Activated CD8-positive, alpha-beta memory T cell treated with anti-CD3 and anti-CD28 coated beads for 24 hours (primary cell): ENCODE results near the gene ARFRP1.

Experiments
- DNase-seq: peaks from one replicate; pipeline ENCODE4 v3.0.0-alpha.2; 2020

ARFRP1 gene, protein sequence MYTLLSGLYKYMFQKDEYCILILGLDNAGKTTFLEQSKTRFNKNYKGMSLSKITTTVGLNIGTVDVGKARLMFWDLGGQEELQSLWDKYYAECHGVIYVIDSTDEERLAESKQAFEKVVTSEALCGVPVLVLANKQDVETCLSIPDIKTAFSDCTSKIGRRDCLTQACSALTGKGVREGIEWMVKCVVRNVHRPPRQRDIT

GRCh38 chr20:63707558-63708300, at the start of gene ARFRP1, which contains the start of gene ZGPAT:
ARFRP1 (minus strand) TSS chr20:63707976; CDS start chr20:63707091, 885 bp downstream.
ZGPAT (plus strand) TSS chr20:63708039; CDS start chr20:63708581, 542 bp downstream.
- DNase-seq: peak; percentile 94

- no peak for DNase-seq
Observed at GRCh38 chr20:63756648-63756991, 48.8 kb upstream of the ARFRP1 start.

DNA sequence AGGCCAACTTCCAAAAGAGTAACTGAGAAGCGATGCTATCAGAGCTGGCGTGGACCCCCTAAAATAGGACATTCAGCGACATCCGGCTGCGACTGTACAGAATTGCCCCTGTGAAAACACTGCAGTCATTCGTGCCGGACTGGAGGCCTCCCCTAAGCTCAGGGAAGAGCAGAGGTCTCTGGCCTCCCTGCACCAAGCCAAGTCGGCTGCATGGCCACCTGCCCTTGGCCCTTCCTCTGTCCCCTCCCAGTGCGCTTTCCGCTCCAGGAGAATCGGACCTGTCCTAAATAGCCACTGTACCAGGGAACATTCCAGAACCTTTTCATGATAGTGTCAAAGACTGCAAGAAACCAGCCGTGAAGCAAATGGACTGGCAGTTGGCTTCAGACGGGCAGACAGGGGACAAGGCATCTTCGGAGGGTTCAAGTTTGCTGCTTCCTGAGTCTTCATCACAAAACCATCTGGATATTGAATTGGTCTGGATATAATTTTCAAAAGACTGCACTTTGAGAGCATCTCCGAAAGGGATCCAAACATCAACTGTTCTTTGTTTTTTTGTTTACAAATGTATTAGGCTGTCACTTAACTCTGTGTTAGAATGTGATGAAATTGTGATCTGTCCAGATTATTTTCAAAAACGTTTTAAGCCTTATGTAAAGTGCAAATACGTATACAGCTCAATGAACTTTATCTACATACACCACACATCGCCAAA, 48.3 kb upstream of the ARFRP1 start:
- no peak for DNase-seq

DNA sequence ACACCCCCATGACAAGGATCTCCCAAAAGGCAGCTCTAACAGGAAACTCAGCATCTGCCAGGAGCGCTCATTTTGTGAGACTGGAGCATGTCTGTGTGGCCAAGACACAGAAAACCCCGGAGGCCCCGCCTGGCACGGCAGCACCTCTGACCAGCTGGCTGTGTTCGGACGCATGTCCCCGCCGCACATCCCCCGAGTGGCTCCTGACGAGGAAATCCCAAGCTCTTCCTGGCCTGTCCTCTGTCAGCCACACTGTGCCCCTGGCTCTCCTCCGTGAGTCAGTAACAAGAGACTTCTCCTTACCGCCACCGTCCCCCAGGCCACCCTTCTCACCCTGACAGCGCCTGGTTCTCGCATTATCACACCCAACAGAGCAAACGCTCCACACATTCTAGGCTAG, 46.2 kb upstream of the ARFRP1 start:
- no peak for DNase-seq

DNA sequence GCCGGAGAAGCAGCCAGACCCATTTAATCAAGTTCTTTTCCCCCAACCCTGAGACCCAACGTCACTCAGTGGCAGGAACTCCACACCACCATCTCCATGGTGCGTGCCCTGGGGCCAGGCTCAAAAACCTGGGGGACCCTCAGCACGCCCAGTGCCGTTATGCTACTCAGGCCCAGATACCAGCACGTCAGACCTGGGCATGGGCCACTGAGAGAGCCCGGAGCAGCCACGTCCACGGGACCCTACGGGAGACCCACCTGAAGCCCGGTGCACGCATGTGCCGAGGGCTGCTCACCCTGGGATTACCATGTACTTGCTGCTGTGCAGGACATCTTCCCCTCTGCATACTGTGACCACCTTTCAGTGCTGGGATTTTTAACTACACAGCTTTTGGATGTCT, 45.6 kb upstream of the ARFRP1 start:
- DNase-seq: no peak

DNA sequence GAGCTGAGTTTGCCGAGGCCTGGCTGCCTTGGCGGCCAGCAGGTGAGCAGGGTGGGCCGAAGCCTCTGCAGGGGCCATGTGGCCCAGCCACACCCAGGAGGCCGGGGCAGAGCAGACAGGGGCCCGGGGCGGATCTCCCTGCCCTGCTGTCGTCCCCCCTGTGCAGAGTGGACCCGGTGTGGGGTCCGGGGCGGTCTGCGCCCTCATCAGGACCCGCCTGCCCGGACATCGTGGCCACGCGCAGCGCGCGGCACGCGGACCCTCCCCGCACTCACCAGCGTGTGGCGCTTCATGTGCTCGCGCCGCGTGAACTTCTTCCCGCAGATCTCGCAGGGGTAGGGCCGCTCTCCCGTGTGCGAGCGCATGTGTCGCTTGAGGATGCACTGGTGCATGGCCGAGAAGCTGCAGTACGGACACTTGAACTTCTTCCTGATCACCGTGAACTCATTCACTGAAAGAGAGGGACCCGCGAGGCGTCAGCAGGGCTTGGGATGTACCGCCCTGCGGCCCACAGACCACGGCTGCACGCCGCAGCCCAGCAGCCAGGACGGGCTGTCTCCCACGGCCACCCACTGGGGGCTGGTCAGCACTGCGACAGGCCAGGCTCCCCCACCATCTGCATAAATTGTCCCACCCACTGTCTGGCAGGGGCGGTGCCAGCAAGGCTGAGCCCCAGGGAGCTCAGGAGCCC, 44.8 kb upstream of the ARFRP1 start:
- DNase-seq: no peak

GRCh38 chr20:63751471-63752271, 43.9 kb upstream of the ARFRP1 start:
- no peak for DNase-seq

GRCh38 chr20:63750807-63751470, 43.2 kb upstream of the ARFRP1 start:
- DNase-seq: peak; percentile 84

DNA sequence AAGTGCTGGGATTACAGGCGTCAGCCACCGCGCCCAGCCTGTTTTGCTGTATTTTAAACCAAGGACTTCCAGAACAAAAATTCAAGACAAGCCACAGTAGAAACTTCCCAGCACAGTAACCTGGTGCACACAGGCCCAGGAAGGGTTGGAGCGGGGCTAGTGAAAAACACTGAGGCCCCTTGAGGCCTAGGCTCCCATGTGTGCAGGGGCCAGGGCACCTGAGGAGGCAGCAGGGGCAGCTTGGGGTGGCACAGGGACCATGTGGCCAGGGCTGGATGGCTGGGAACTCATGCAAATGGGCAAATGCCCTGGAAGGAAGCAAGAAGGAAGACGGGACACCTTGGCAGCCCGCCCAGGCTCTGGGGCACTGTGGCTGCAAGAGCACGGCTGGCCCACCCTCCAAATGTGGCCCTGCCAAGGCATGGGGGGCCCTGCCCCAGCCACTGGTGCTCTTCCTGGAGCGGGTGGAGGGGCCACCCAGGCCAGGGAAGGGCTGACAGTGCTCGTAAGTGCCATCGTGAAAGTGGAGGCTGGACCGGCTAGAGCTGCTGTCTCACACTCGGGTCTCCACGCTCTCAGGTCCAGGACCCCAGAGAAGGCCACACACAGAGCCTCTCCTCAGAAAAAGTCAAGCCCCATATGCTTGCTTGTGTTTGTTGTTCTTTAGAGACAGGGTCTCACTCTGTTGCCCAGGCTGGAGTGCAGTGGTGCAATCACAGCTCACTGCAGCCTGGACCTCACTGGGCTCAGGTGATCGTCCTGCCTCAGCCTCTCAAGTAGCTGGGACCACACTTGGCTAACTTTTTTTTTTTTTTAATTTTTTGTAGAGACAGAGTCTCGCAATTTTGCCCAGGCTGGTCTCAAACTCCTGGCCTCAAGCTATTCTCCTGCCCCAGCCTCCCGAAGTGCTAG, 42.1 kb upstream of the ARFRP1 start:
- DNase-seq: no peak

GRCh38 chr20:63748934-63749270, 41.1 kb upstream of the ARFRP1 start:
- no peak for DNase-seq

DNA sequence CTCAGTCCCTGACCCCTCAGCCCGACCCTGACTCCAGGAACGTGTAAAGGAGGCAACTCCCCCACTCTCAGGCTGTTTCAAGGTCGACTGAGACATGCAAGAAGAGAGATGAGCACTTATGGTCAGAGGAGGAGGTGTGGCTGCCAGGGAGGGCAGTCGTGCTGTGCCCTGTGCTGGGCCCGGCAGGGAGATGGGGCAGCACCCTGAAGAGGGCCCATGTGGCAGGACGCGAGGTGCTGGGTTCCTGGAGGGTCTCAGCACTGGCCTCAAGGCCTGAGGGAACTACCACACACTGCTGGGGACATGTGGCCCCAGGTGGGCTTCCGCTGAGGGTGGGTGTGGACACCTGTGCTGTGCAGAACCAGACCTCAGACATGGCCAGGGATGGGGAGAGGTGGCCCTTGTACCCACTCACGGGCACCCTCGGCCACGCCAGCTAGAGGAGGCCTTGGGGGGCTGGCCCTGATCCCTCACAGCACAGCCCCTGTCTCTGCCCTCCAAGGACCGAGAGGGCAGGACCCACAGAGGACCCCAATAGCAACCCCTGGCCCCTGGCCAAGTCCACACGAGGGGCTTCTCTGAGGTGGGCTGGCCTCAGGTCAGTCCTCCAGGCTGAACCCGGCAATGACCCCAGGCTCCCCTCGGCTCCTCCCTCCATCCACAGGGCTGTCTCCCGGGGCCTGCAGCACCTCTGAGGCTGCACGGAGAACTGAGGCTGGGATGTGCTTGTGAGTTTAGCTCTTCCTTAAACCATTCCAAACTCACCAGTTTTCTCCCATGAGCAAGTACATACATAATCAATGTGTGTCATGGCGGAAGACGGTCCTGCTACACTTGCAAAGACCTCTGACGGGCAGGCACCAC, 40.5 kb upstream of the ARFRP1 start:
- DNase-seq: no peak

DNA sequence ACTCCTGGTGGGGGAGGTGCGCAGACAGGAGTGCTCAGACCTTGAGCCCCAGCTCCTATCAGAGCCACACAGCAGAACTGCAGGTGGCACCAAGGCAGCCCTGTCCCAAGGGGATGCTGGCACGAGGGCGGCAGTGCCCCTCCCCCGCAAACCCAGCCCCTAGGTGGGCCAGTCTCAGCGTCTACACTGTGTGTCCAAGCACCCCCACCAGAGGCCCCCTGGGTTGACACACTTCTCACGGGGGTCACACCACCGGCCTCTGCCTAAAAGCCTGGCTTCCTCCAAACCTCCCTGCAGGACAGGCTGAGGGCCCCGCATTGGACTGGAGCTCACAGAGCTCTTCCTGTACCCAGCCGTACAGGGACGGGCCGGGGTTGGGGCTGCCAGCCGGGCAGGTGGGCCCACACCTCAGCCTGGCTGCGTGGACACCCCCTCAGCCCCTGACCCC, 39.9 kb upstream of the ARFRP1 start:
- DNase-seq: no peak

- DNase-seq: no peak
Observed at GRCh38 chr20:63746751-63747315, 39.1 kb upstream of the ARFRP1 start.

DNA sequence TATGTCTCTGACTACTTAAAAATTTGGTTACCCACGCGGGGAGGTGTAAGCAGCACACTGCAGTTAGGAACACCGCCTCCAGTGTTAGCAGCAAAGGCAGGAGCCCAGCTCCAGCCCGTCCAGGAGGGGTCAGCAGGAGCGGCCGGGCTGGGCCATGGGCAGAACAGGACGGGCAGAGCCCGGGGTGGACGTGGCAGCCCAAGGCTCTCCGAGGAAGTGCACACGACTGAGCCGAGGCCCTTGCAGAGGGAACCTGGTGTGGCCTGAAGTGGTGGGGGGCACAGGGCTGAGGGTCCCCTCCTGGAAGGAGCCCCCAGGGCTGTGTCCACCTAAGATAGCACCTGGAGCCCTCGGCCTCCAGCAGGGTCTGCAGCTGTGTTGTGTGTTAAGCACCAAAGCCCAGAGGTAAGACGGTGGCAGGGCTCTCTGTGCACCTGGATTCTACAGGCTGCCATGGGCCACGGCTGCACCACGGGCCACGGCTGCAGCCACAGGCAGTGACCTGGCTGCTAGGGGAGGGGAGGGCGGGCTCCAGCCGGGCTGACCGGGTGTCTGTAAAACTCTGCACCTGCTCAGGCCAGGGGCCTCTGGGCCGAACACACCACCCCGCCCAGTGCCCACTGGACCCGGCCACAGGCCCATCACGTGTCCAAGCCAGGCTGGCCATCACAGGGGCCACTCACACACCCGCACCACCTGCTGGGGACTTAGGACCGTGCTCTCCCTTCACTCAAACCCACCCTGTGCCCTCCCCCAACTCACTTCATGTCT, 38.4 kb upstream of the ARFRP1 start:
- no peak for DNase-seq

- DNase-seq: no peak
Observed at GRCh38 chr20:63745424-63745805, 37.6 kb upstream of the ARFRP1 start.

DNA sequence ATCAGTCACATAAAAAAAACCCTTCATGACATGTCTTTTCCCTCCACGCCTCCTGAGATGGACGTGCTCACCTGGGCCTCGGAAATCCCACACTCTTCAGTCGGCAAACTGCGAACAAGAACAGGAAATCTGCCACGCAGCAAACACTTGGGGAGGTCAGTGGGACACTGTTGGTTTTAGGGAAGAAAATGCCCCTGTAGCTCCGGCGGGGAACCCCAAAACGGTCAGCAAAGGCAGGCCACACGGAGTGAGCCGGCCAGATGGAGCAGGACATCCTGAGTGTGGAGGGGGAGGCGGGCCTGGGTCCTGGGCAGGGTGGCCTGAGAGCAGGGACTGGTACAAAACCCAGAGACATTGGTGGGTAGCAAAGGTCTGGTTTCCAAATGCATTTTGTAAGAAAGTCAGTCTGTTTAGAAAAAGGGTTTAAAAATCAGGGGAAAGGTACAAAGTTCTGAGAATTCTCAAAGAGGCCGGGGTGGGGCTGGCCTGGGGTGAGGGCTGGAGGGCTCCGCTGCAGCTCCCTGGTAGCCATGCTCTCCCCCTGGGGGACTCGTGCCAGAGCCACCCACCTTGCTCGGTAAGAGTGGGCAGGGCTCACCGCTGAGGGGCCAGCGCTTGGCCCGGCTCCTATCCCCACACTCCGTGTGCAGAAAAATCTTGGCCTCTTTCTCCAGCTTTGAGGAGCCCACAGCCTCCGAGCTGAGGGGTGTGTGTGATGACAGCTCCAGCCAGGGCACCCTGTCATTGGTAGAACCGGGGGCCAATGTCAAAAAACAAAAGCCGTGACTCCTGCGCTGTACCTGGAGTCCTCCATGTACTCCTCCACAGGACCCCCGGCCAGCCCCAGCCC, 37.0 kb upstream of the ARFRP1 start:
- no peak for DNase-seq

DNA sequence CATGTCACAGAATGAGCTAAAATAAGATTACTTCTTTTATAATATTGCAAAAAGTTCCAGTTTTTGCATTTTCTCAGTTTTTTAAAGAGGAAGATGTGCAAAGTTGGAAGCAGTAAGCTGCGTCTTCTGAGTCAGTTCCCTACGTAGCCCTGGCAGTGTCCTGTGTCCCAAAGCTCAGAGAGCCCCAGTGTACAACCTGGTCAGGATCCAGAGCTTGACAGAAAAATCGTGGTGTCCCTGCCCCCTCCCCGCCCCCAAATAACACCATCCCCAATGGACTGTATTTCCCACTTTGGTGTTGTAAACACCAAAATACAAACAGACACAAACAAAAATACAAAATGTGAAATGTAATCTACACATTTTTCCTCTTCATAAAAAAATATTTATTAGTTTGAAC, 36.4 kb upstream of the ARFRP1 start:
- no peak for DNase-seq
